H1 (cell line): Measurements from ENCODE around the gene FREM1. TPM values are rescaled to one million over a fixed set of nuclear protein-coding genes. Genes with fewer than 3 reads are reported as not detected.

Experiments
- CTCF ChIA-PET: fragments of 300-600 bp; sonication (Branson Sonifier 250); formaldehyde crosslinking; loops from one replicate; lab custom pipeline; 2021; ENCODE audit not compliant: partially characterized antibody; lab: Charles Lee
- POLR2A ChIA-PET: fragments of 300-600 bp; sonication (Branson Sonifier 250); formaldehyde crosslinking; loops from one replicate; lab custom pipeline; 2021; ENCODE audit warnings: inconsistent platforms; ENCODE audit not compliant: partially characterized antibody; lab: Charles Lee
- DNase-seq, 2 experiments: peaks; one replicate each; pipeline versions ENCODE4 v3.0.0 to v3.0.0-alpha.2; 2010 to 2022; ENCODE audit warnings: low spot score in 2 of 2, low read depth in 1 of 2, mixed read lengths in 1 of 2
- FAIRE-seq: peaks from 2 replicates; lab custom pipeline; 2011; peaks lifted over from hg19 to GRCh38; lab: Jason Lieb, UNC
- H2AFZ ChIP-seq: 2 replicates; pipeline ENCODE4 v1.8.1; 2012; ENCODE audit warnings: low read length, inconsistent platforms
- H2AK5ac ChIP-seq: 2 replicates; pipeline ENCODE4 v1.6.1; 2013; ENCODE audit warnings: low read depth, low read length
- H2BK120ac ChIP-seq: replicated peaks from 2 replicates; pipeline ENCODE3; 2013; ENCODE audit warnings: low read depth, low read length, inconsistent platforms
- H2BK12ac ChIP-seq: 2 replicates; pipeline ENCODE4 v1.6.1; 2013; ENCODE audit warnings: low read depth, low read length
- H2BK15ac ChIP-seq: 2 replicates; pipeline ENCODE4 v1.6.1; 2013; ENCODE audit warnings: low read length
- H2BK20ac ChIP-seq: 2 replicates; pipeline ENCODE4 v1.6.1; 2013; ENCODE audit warnings: low read length
- H2BK5ac ChIP-seq: 2 replicates; pipeline ENCODE4 v1.6.1; 2013; ENCODE audit warnings: low read depth, low read length
- H3K14ac ChIP-seq: 2 replicates; pipeline ENCODE4 v1.6.1; 2013; ENCODE audit warnings: inconsistent platforms; ENCODE audit not compliant: insufficient read length
- H3K18ac ChIP-seq: 2 replicates; pipeline ENCODE4 v1.6.1; 2013; ENCODE audit warnings: low read length; ENCODE audit errors: extremely low read depth
- H3K23ac ChIP-seq: 2 replicates; pipeline ENCODE4 v1.6.1; 2013; ENCODE audit warnings: inconsistent platforms; ENCODE audit not compliant: insufficient read length
- H3K23me2 ChIP-seq: 2 replicates; pipeline ENCODE4 v1.6.1; 2013; ENCODE audit warnings: low read depth, low read length
- H3K27ac ChIP-seq: 2 replicates; pipeline ENCODE4 v1.6.1; 2011; ENCODE audit warnings: low read depth, low read length, inconsistent platforms
- H3K27me3 ChIP-seq, 4 experiments: replicated peaks in 1 of 4; 1 replicate in 1 of 4; 2 replicates in 3 of 4; pipeline versions ENCODE4 v1.6.1 to v1.8.1; 2011 to 2013; ENCODE audit warnings: low read length in 3 of 4, mild to moderate bottlenecking in 3 of 4, inconsistent platforms in 2 of 4, mixed read lengths in 2 of 4, moderate library complexity in 1 of 4; ENCODE audit not compliant: control insufficient read depth in 3 of 4, insufficient read depth in 3 of 4; ENCODE audit errors: extremely low read depth in 1 of 4
- H3K36me3 ChIP-seq, 4 experiments: 2 replicates each; pipeline versions ENCODE4 v1.6.1 to v1.8.1; 2011 to 2013; ENCODE audit warnings: mild to moderate bottlenecking in 4 of 4, low read length in 3 of 4, moderate library complexity in 2 of 4, control low read depth in 1 of 4, inconsistent platforms in 1 of 4; ENCODE audit not compliant: insufficient read depth in 4 of 4, control insufficient read depth in 2 of 4
- H3K4ac ChIP-seq: replicated peaks from 2 replicates; pipeline ENCODE3; 2013; ENCODE audit warnings: low read length, low read depth, mixed read lengths, inconsistent platforms; ENCODE audit not compliant: insufficient read length
- H3K4me1 ChIP-seq, 4 experiments: replicated peaks in 1 of 4; 1 replicate in 1 of 4; 2 replicates in 3 of 4; pipeline versions ENCODE4 v1.6.1 to v1.8.1; 2011 to 2013; ENCODE audit warnings: low read length in 3 of 4, inconsistent platforms in 2 of 4, mixed read lengths in 1 of 4; ENCODE audit not compliant: insufficient read depth in 4 of 4, control insufficient read depth in 3 of 4
- H3K4me2 ChIP-seq, 2 experiments: 2 replicates each; pipeline versions ENCODE4 v1.6.1 to v1.8.1; 2011 to 2013; ENCODE audit warnings: low read depth in 2 of 2, low read length in 2 of 2, control low read depth in 1 of 2, inconsistent platforms in 1 of 2, mild to moderate bottlenecking in 1 of 2; ENCODE audit not compliant: insufficient read depth in 1 of 2
- H3K4me3 ChIP-seq, 4 experiments: fragments of 200-600, 300-600 bp in 1 of 4; sonication (generic), shearing (Covaris generic), sonication (Bioruptor Twin) in 1 of 4; 2 replicates each; pipeline versions ENCODE4 v1.5.1 to v1.8.1; 2011 to 2016; ENCODE audit warnings: low read length in 4 of 4, low read depth in 3 of 4, control low read depth in 2 of 4, inconsistent platforms in 2 of 4, mild to moderate bottlenecking in 2 of 4, mixed read lengths in 1 of 4, moderate library complexity in 1 of 4; ENCODE audit not compliant: insufficient read depth in 2 of 4; ENCODE audit errors: extremely low read depth in 1 of 4
- H3K56ac ChIP-seq: replicated peaks from 2 replicates; pipeline ENCODE3; 2013; ENCODE audit warnings: low read depth, mild to moderate bottlenecking, mixed read lengths, low read length, inconsistent platforms; ENCODE audit not compliant: insufficient read length
- H3K79me1 ChIP-seq: 2 replicates; pipeline ENCODE4 v1.6.1; 2013; ENCODE audit warnings: low read depth, low read length, control low read depth
- H3K79me2 ChIP-seq, 2 experiments: 2 replicates each; pipeline versions ENCODE4 v1.6.1 to v1.8.1; 2012 to 2013; ENCODE audit warnings: low read length in 2 of 2, mild to moderate bottlenecking in 2 of 2, inconsistent platforms in 1 of 2; ENCODE audit not compliant: insufficient read depth in 2 of 2, control insufficient read depth in 1 of 2
- H3K9ac ChIP-seq, 4 experiments: replicated peaks in 1 of 4; 1 replicate in 1 of 4; 2 replicates in 3 of 4; pipeline versions ENCODE4 v1.6.1 to v1.8.1; 2011 to 2013; ENCODE audit warnings: low read depth in 3 of 4, low read length in 3 of 4, control low read depth in 2 of 4, mild to moderate bottlenecking in 2 of 4, moderate library complexity in 2 of 4, inconsistent platforms in 1 of 4; ENCODE audit errors: extremely low read depth in 1 of 4
- H3K9me3 ChIP-seq, 2 experiments: 2 replicates each; pipeline versions ENCODE4 v1.6.1 to v1.8.1; 2012 to 2013; ENCODE audit warnings: mild to moderate bottlenecking in 2 of 2, moderate library complexity in 2 of 2, control low read depth in 1 of 2, inconsistent platforms in 1 of 2, low read depth in 1 of 2, low read length in 1 of 2, mixed read lengths in 1 of 2; ENCODE audit not compliant: insufficient read depth in 2 of 2
- H4K20me1 ChIP-seq, 2 experiments: replicated peaks in 1 of 2; 2 replicates each; pipeline versions ENCODE3 to v1.8.1; 2011 to 2013; ENCODE audit warnings: inconsistent platforms in 2 of 2, low read length in 2 of 2, mild to moderate bottlenecking in 1 of 2; ENCODE audit not compliant: insufficient read depth in 2 of 2, control insufficient read depth in 1 of 2
- H4K5ac ChIP-seq: 2 replicates; pipeline ENCODE4 v1.6.1; 2013; ENCODE audit warnings: low read length, low read depth, mixed read lengths, inconsistent platforms; ENCODE audit not compliant: insufficient read length
- H4K8ac ChIP-seq: 2 replicates; pipeline ENCODE4 v1.8.0; 2013; ENCODE audit warnings: mild to moderate bottlenecking, moderate library complexity, low read length, inconsistent platforms; ENCODE audit not compliant: insufficient read depth; ENCODE audit errors: extremely low read depth
- H4K91ac ChIP-seq: replicated peaks from 2 replicates; pipeline ENCODE3; 2013; ENCODE audit warnings: low read length, mixed read lengths, inconsistent platforms; ENCODE audit not compliant: insufficient read length
- ASH2L ChIP-seq: fragments of 200-600, 300-600 bp; sonication (generic); IDR thresholded peaks from one replicate; pipeline ENCODE4 v1.7.1; 2017; ENCODE audit warnings: low read length
- CEBPB ChIP-seq: IDR thresholded peaks from 2 replicates; pipeline ENCODE4 v1.6.1; 2012; ENCODE audit warnings: low read depth, low read length
- CREB1 ChIP-seq: IDR thresholded peaks from 2 replicates; pipeline ENCODE4 v1.6.1; 2012; ENCODE audit warnings: inconsistent platforms
- MAX ChIP-seq: IDR thresholded peaks from 2 replicates; pipeline ENCODE4 v1.6.1; 2012; ENCODE audit warnings: inconsistent platforms
- POLR2A ChIP-seq, 2 experiments: IDR thresholded peaks; 1 replicate in 1 of 2; 2 replicates in 1 of 2; pipeline ENCODE4 v1.6.1; 2011; ENCODE audit warnings: low read depth in 2 of 2, low read length in 2 of 2, mild to moderate bottlenecking in 2 of 2; ENCODE audit errors: control extremely low read depth in 1 of 2
- RAD21 ChIP-seq, 2 experiments: IDR thresholded peaks in 1 of 2; conservative IDR thresholded peaks in 1 of 2; 2 replicates each; pipeline ENCODE4 v1.6.1; 2011; ENCODE audit warnings: low read depth in 2 of 2, low read length in 2 of 2, improper control_type of control experiment in 1 of 2, inconsistent platforms in 1 of 2, mild to moderate bottlenecking in 1 of 2, moderate library complexity in 1 of 2
- TBP ChIP-seq: IDR thresholded peaks from 2 replicates; pipeline ENCODE4 v1.6.1; 2011; ENCODE audit warnings: low read depth, low read length, improper control_type of control experiment
- YY1 ChIP-seq: IDR thresholded peaks from 2 replicates; pipeline ENCODE4 v1.6.1; 2011; ENCODE audit warnings: low read depth, mild to moderate bottlenecking, low read length
- WGBS, 2 experiments: shearing (Covaris generic) in 1 of 2; methylation state at CpG; one replicate each; pipeline versions ENCODE4 v1.1.6 to v1.1.7; 2013 to 2015; ENCODE audit warnings: low lambda C conversion rate in 2 of 2, mixed read lengths in 2 of 2, inconsistent platforms in 1 of 2, low coverage in 1 of 2, missing lambda C conversion rate in 1 of 2; ENCODE audit not compliant: insufficient replicate concordance in 2 of 2, insufficient coverage in 1 of 2, insufficient read length in 1 of 2; ENCODE audit errors: extremely low coverage in 1 of 2, missing lambda C conversion rate in 1 of 2; 5-methylcytosine and 5-hydroxymethylcytosine counted together
- polyA plus RNA-seq, 7 experiments: library from polyadenylated mRNA; depleted of rRNA in 3 of 7; stranded (reverse) in 5 of 7; unstranded in 2 of 7; fragments of >200 nt in 5 of 7; fragments of 200-250 nt in 2 of 7; gene quantifications; 1 replicate in 5 of 7; 2 replicates in 1 of 7; 4 replicates in 1 of 7; pipeline versions ENCODE4 v1.2.1 to v1.2.3, GENCODE V29; 2011 to 2013; ENCODE audit warnings: missing spikeins in 2 of 7, mixed read lengths in 2 of 7
- total RNA-seq: library from RNA; stranded (reverse); fragmentation: NEBNext Ultra II Directional; extraction: Animal tissue kit (Norgen Biotek cat#: 25700); gene quantifications from 2 replicates; pipeline ENCODE4 v1.2.1, GENCODE V29; 2021
- TF ChIP-seq, protein P1 (sequence below), 3 experiments: IDR thresholded peaks; 1 replicate in 2 of 3; 2 replicates in 1 of 3; pipeline versions ENCODE4 v1.5.1 to v1.6.1; 2011; ENCODE audit warnings: low read length in 3 of 3, mild to moderate bottlenecking in 3 of 3, inconsistent platforms in 2 of 3, low read depth in 1 of 3, moderate library complexity in 1 of 3; ENCODE audit not compliant: insufficient read depth in 1 of 3; ENCODE audit errors: control extremely low read depth in 1 of 3
- TF ChIP-seq, protein P2 (sequence below): IDR thresholded peaks from 2 replicates; pipeline ENCODE4 v1.6.1; 2011; ENCODE audit warnings: low read length, improper control_type of control experiment

Gene FREM1
- total and polyA plus RNA-seq, 2 of the 8 experiments (the other 6 are each of a cell fraction or from before 2014, with no cell fraction given), result 2.6 to 3.1 TPM

DNA sequence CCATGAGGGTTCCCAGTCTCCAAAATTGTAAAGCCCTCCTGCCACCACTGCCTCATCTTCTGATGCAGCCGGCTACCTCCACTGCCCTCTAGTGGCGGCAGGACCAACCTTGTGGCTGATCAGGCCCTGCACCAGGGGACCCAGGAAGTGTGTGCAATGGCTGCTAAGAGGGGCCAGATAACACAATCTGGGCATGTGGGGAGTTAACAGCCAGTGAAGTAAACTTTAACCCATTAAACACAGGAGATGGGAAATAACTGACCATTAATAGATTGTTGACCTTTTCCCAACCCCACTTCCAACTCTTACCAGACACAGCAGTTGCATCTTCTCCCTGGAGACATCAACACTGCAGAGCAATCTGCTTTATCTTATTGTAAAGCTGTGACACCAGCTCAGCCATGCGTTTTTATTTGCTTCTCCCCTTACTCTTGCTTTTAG lies 63.3 kb downstream of the FREM1 start:
- Histone ChIP-seq H4K91ac (no peak overlapping the region), H3K4ac (no peak overlapping the region), H3K4me1 (0 out of 7 replicates have a peak, but pooled peaks cover 0 to 3% (median 0%) of the 10 kb centered on the region in 4 experiments), H3K79me2 (no peaks in the 10 kb centered on the region), H3K56ac (no peak overlapping the region), H3K23ac (no peak overlapping the region), H3K27me3 (no peaks in the 10 kb centered on the region), H4K8ac (no peak overlapping the region), H2AK5ac (no peak overlapping the region), H4K5ac (no peak overlapping the region), H3K4me2 (no peak overlapping the region), H3K27ac (no peak overlapping the region), H3K14ac (no peak overlapping the region), H3K9me3 (no peaks in the 10 kb centered on the region), H2BK15ac (no peak overlapping the region), H2BK20ac (no peak overlapping the region), H3K18ac (no peak overlapping the region), H2BK12ac (no peak overlapping the region), H2BK5ac (no peak overlapping the region), H3K4me3 (no peak overlapping the region), H3K23me2 (no peaks in the 10 kb centered on the region), H3K9ac (no peak overlapping the region), H4K20me1 (no peaks in the 10 kb centered on the region), H2BK120ac (no peak overlapping the region), H3K79me1 (no peaks in the 10 kb centered on the region), H2AFZ (peak overlapping the region; percentile 89), H3K36me3 (no peaks in the 10 kb centered on the region)
- DNase-seq (peak; percentile 54 to 93), FAIRE-seq (peak; percentile 65)
- 9% methylated on average over 3 of the region's 3 CpGs; no CpG with 5 or more reads in 1 of the 2 experiments for WGBS, 2 experiments
- POLR2A ChIA-PET, result no interaction called here
- CTCF ChIA-PET, result interaction anchor here (0.7 to 3.0 kb wide), 21 partner anchors 8 to 302 kb away, joined by 3 to 15 read pairs (median 4); no protein-coding TSS in a partner anchor
- TF ChIP-seq MAX (peak; percentile 64), POLR2A (IDR thresholded peaks at IDR 0.05; ENCODE audit: control extremely low read depth in 1 of 2, low read depth in 2 of 2, low read length in 2 of 2) (no peak), TBP (no peak), CEBPB (no peak), YY1 (peak; percentile 88), CREB1 (peak; percentile 59), RAD21 (IDR thresholded peaks at IDR 0.05 in 1 of 2, conservative IDR thresholded peaks at IDR 0.05 in 1 of 2; ENCODE audit: low read depth in 2 of 2, low read length in 2 of 2) (peak; percentile 81 to 86), ASH2L (no peak)
- TF ChIP-seq, protein P1, sequence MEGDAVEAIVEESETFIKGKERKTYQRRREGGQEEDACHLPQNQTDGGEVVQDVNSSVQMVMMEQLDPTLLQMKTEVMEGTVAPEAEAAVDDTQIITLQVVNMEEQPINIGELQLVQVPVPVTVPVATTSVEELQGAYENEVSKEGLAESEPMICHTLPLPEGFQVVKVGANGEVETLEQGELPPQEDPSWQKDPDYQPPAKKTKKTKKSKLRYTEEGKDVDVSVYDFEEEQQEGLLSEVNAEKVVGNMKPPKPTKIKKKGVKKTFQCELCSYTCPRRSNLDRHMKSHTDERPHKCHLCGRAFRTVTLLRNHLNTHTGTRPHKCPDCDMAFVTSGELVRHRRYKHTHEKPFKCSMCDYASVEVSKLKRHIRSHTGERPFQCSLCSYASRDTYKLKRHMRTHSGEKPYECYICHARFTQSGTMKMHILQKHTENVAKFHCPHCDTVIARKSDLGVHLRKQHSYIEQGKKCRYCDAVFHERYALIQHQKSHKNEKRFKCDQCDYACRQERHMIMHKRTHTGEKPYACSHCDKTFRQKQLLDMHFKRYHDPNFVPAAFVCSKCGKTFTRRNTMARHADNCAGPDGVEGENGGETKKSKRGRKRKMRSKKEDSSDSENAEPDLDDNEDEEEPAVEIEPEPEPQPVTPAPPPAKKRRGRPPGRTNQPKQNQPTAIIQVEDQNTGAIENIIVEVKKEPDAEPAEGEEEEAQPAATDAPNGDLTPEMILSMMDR (IDR thresholded peaks at IDR 0.05; ENCODE audit: control extremely low read depth in 1 of 3, insufficient read depth in 1 of 3, low read depth in 1 of 3, low read length in 3 of 3), result peak; percentile 93 to 97 (median 93)
- TF ChIP-seq, protein P2, sequence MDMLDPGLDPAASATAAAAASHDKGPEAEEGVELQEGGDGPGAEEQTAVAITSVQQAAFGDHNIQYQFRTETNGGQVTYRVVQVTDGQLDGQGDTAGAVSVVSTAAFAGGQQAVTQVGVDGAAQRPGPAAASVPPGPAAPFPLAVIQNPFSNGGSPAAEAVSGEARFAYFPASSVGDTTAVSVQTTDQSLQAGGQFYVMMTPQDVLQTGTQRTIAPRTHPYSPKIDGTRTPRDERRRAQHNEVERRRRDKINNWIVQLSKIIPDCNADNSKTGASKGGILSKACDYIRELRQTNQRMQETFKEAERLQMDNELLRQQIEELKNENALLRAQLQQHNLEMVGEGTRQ, result peak; percentile 3; the same call in 1 of the 2 replicates
